Spleen (tissue), 11 donors: Measurements from ENCODE around the gene STK33. TPM values are rescaled to one million over a fixed set of nuclear protein-coding genes. Genes with fewer than 3 reads are reported as not detected.

ENCODE experiments used
- DNase-seq: peaks from one replicate; pipeline ENCODE4 v3.0.0-alpha.2; 2020
- H3K27ac ChIP-seq, 8 donors: fragments of 200-600 bp; sonication (generic) in 7 of 8; 1 replicate in 4 of 8; 2 replicates in 4 of 8; pipeline versions ENCODE4 v1.5.0 to v1.8.0; 2016 to 2021; ENCODE audit warnings: inconsistent platforms in 4 of 8, mild to moderate bottlenecking in 4 of 8, moderate library complexity in 1 of 8
- H3K27me3 ChIP-seq, 7 donors: fragments of 200-600 bp; sonication (generic) in 6 of 7; replicated peaks in 1 of 7; 1 replicate in 4 of 7; 2 replicates in 3 of 7; pipeline versions ENCODE4 v1.5.0 to v1.8.0; 2016 to 2021; ENCODE audit warnings: inconsistent platforms in 3 of 7, mild to moderate bottlenecking in 1 of 7
- H3K36me3 ChIP-seq, 6 donors: fragments of 200-600 bp; sonication (generic) in 5 of 6; 1 replicate in 4 of 6; 2 replicates in 2 of 6; pipeline versions ENCODE4 v1.5.0 to v1.8.0; 2016 to 2021; ENCODE audit warnings: inconsistent platforms in 2 of 6
- H3K4me1 ChIP-seq, 6 donors: fragments of 200-600 bp; sonication (generic) in 5 of 6; 1 replicate in 3 of 6; 2 replicates in 3 of 6; pipeline versions ENCODE4 v1.5.0 to v1.8.0; 2016 to 2021; ENCODE audit warnings: inconsistent platforms in 3 of 6
- H3K4me3 ChIP-seq, 8 donors: fragments of 200-600 bp; sonication (generic) in 7 of 8; 1 replicate in 4 of 8; 2 replicates in 4 of 8; pipeline versions ENCODE4 v1.5.0 to v1.8.0; 2016 to 2021; ENCODE audit warnings: inconsistent platforms in 4 of 8, mild to moderate bottlenecking in 4 of 8, moderate library complexity in 2 of 8
- H3K9me3 ChIP-seq, 8 donors: fragments of 200-600 bp; sonication (generic) in 7 of 8; 1 replicate in 4 of 8; 2 replicates in 4 of 8; pipeline versions ENCODE4 v1.5.0 to v1.8.0; 2016 to 2021; ENCODE audit warnings: inconsistent platforms in 4 of 8
- CTCF ChIP-seq, 11 experiments: fragments of 200-600 bp in 7 of 11; fragments of 450-650 bp in 4 of 11; sonication (generic) in 4 of 11; IDR thresholded peaks in 8 of 11; conservative IDR thresholded peaks in 3 of 11; 1 replicate in 7 of 11; 2 replicates in 4 of 11; pipeline versions ENCODE4 v1.4.0 to v1.8.0; 2016 to 2021; ENCODE audit warnings: antibody characterized with exemption in 11 of 11, inconsistent platforms in 4 of 11, mild to moderate bottlenecking in 1 of 11
- POLR2A ChIP-seq, 3 donors: fragments of 450-650 bp; IDR thresholded peaks; one replicate each; pipeline ENCODE4 v1.5.1; 2017; ENCODE audit warnings: antibody characterized with exemption in 3 of 3, mild to moderate bottlenecking in 1 of 3
- POLR2AphosphoS5 ChIP-seq, 3 donors: sonication (generic); formaldehyde crosslinking; IDR thresholded peaks; one replicate each; pipeline ENCODE4 v1.5.1; 2017; ENCODE audit warnings: antibody characterized with exemption in 3 of 3
- WGBS, 5 donors: extraction: QIAGEN DNeasy Blood & Tissue Kit in 3 of 5; methylation state at CpG; one replicate each; pipeline versions ENCODE4 v1.1.5 to v1.1.7; 2013 to 2018; 5-methylcytosine and 5-hydroxymethylcytosine counted together
- intact Hi-C: fragments of 100-400 bp; cut with DNase I; formaldehyde crosslinking; loops from one replicate; pipeline ENCODE4 v1.15.0; 2023; ENCODE audit warnings: low total_unique reads
- polyA plus RNA-seq, 3 donors: library from polyadenylated mRNA; stranded (reverse); fragments of 200-250 nt; gene quantifications; one replicate each; pipeline ENCODE4 v1.2.1, GENCODE V29; 2013
- total RNA-seq, 7 donors: library from RNA; depleted of rRNA in 3 of 7; stranded (reverse); fragments of >200 nt in 3 of 7; fragmentation: NEBNext Ultra II Directional in 4 of 7; extraction: Animal tissue kit (Norgen Biotek cat#: 25700) in 4 of 7; gene quantifications; one replicate each; pipeline versions ENCODE4 v1.1.0 to v1.2.1, GENCODE V29; 2016 to 2021
- donor health status: healthy with polysubstance abuse.
- donor health status: DM: no; HTN: no; CAD: no; lungs with moderate emphysema.
- donor health status: DM: no; HTN: no; CAD: no.
- donor health status: Bipolar disorder and iron deficiency.
- donor health status: healthy.
- donor health status: DM: no; HTN: no; CAD: no.
- donor health status: DM: yes; HTN: yes; CAD: no.

STK33 gene
- total and polyA plus RNA-seq, 10 donors, result 1.6 to 8.1 (median 3.8) TPM

GRCh38 chr11:8381871-8382396 lies 212.1 kb downstream of the STK33 start:
- Histone ChIP-seq H3K4me3 (no peak overlapping the region), H3K27ac (no peak overlapping the region), H3K4me1 (no peaks in the 10 kb centered on the region), H3K36me3 (no peaks in the 10 kb centered on the region), H3K27me3 (no peaks in the 10 kb centered on the region), H3K9me3 (no peaks in the 10 kb centered on the region)
- DNase-seq, result peak; percentile 69
- no peak for TF ChIP-seq POLR2AphosphoS5 (IDR thresholded peaks at IDR 0.05)
- no peak for TF ChIP-seq POLR2A (IDR thresholded peaks at IDR 0.05)
- no peak for TF ChIP-seq CTCF (IDR thresholded peaks at IDR 0.05 in 8 of 11, conservative IDR thresholded peaks at IDR 0.05 in 3 of 11)
- intact Hi-C loops, result no loop called here
- WGBS, 5 donors, result 82 to 90% (median 85%) methylated on average over 10 to 13 of the region's 13 CpGs

DNA sequence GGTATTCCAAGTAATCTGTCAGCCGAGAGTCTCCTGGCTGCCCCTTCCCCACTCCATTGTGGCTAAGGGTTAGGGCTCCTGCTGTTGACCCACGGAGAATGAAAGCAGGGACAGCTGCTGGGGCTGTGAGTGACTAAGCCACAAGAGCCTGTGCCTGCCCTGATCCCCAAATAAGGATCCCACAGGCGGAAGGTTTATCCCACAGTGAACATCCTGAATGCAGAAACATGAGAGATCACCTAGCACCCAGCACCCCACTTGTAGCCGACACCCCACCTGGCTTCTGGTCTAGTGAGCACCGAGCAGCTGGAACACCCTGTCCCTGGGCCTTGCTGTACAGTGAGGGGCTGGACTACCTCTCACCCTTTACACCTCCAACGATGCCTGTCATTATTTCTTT lies 212.7 kb downstream of the STK33 start:
- no peak overlapping the region for H3K4me3 ChIP-seq
- no peaks in the 10 kb centered on the region for H3K9me3 ChIP-seq
- no peak for DNase-seq
- no peak overlapping the region for H3K27ac ChIP-seq
- TF ChIP-seq POLR2A (IDR thresholded peaks at IDR 0.05), result no peak
- TF ChIP-seq POLR2AphosphoS5 (IDR thresholded peaks at IDR 0.05), result no peak
- TF ChIP-seq CTCF (IDR thresholded peaks at IDR 0.05 in 8 of 11, conservative IDR thresholded peaks at IDR 0.05 in 3 of 11), result no peak
- WGBS, 5 donors, result 82 to 93% (median 87%) methylated on average over 6 of the region's 6 CpGs
- intact Hi-C loops, result no loop called here
- no peaks in the 10 kb centered on the region for H3K36me3 ChIP-seq
- no peaks in the 10 kb centered on the region for H3K4me1 ChIP-seq
- H3K27me3 ChIP-seq, result no peaks in the 10 kb centered on the region

- DNase-seq, result peak; percentile 47
- no peaks in the 10 kb centered on the region for H3K36me3 ChIP-seq
- H3K9me3 ChIP-seq, result no peaks in the 10 kb centered on the region
- no peak overlapping the region for H3K4me3 ChIP-seq
- intact Hi-C loops, result no loop called here
- 57 to 75% (median 73%) methylated on average over 4 of the region's 4 CpGs for WGBS, 5 donors
- no peaks in the 10 kb centered on the region for H3K27me3 ChIP-seq
- no peaks in the 10 kb centered on the region for H3K4me1 ChIP-seq
- no peak for TF ChIP-seq POLR2A (IDR thresholded peaks at IDR 0.05)
- no peak for TF ChIP-seq POLR2AphosphoS5 (IDR thresholded peaks at IDR 0.05)
- TF ChIP-seq CTCF (IDR thresholded peaks at IDR 0.05 in 8 of 11, conservative IDR thresholded peaks at IDR 0.05 in 3 of 11), result no peak
- no peak overlapping the region for H3K27ac ChIP-seq
Measured at GRCh38 chr11:8375932-8376331, 218.1 kb downstream of the STK33 start.

DNA sequence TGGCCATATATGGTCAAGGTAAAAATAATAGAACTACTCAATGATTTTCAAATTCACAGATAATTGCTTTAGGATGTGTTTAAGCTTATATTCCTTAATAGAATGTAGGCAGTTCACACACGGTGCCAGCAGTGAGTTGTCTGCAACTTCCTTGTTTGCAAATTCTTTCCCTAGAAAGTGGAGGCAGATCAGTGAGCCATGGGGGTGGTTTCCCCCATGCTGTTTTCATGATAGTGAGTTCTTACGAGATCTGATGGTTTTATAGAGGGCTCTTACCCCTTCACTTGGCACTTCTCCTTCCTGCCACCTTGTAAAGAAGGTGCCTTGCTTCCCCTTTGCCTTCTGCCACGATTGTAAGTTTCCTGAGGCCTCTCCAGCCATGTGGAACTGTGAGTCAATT lies 218.6 kb downstream of the STK33 start:
- Histone ChIP-seq H3K36me3 (no peaks in the 10 kb centered on the region), H3K27me3 (no peaks in the 10 kb centered on the region), H3K4me1 (no peaks in the 10 kb centered on the region), H3K27ac (no peak overlapping the region), H3K9me3 (no peaks in the 10 kb centered on the region), H3K4me3 (no peak overlapping the region)
- no peak for DNase-seq
- TF ChIP-seq POLR2AphosphoS5 (IDR thresholded peaks at IDR 0.05), result no peak
- TF ChIP-seq CTCF (IDR thresholded peaks at IDR 0.05 in 8 of 11, conservative IDR thresholded peaks at IDR 0.05 in 3 of 11), result no peak
- TF ChIP-seq POLR2A (IDR thresholded peaks at IDR 0.05), result no peak
- intact Hi-C loops, result no loop called here
- WGBS, 5 donors, result 14 to 23% (median 21%) methylated on average over 3 of the region's 3 CpGs
